Lower leg skin (tissue), 3 donors: ENCODE data around the gene CASP1.

ENCODE experiments used
- POLR2A ChIP-seq, 2 donors: fragments of 450-650 bp; IDR thresholded peaks; one replicate each; pipeline ENCODE4 v1.6.1; 2016 to 2017; ENCODE audit warnings: antibody characterized with exemption in 2 of 2, mild to moderate bottlenecking in 1 of 2, moderate library complexity in 1 of 2
- TF ChIP-seq, protein P1 (sequence below), 3 donors: fragments of 450-650 bp; IDR thresholded peaks; one replicate each; pipeline ENCODE4 v1.5.1; 2016; ENCODE audit warnings: antibody characterized with exemption in 3 of 3, mild to moderate bottlenecking in 3 of 3, moderate library complexity in 2 of 3

DNA sequence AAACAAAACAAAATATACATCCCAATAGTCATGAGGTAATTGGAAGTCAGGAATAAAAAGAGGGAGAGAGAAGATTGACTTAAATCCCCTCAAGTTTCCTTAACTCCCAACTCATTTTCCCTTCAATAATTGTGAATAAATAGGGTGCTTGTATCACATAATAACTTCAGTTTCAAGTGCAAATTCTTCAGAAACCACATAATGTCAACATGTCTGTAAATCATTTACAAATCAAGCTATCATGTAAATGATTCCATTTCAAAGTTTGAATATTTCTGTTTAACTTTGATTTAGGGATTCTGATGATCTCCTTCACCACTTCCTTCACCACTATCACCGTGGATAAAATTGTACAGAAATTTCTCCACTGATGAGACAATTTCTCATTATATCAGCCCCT lies 35.2 kb downstream of the CASP1 start:
- TF ChIP-seq, protein P1, sequence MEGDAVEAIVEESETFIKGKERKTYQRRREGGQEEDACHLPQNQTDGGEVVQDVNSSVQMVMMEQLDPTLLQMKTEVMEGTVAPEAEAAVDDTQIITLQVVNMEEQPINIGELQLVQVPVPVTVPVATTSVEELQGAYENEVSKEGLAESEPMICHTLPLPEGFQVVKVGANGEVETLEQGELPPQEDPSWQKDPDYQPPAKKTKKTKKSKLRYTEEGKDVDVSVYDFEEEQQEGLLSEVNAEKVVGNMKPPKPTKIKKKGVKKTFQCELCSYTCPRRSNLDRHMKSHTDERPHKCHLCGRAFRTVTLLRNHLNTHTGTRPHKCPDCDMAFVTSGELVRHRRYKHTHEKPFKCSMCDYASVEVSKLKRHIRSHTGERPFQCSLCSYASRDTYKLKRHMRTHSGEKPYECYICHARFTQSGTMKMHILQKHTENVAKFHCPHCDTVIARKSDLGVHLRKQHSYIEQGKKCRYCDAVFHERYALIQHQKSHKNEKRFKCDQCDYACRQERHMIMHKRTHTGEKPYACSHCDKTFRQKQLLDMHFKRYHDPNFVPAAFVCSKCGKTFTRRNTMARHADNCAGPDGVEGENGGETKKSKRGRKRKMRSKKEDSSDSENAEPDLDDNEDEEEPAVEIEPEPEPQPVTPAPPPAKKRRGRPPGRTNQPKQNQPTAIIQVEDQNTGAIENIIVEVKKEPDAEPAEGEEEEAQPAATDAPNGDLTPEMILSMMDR (IDR thresholded peaks at IDR 0.05), result no peak
- TF ChIP-seq POLR2A (IDR thresholded peaks at IDR 0.05), result no peak
